ENCODE results near the gene SLC12A5.

SLC12A5 gene

DNA sequence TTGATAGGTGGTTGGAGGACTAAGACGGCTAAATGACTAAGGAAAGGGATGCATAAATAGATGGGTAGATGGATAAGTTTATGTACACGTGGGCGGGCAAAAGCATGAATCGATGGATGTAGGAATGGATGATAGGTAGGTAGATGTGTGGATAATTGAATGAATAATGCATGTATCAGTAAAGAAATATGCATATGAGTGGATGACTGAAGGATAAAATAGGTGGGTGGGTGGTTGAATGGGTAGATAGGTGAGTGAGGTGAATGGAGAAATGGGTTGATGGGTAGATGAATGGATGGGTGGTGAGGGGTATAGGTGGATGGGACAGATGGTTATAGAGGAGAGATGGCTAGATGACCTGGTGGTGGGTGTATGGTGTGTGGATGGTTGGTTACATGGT is 20.2 kb downstream of the SLC12A5 start:
- TF ChIP-seq, protein P1, sequence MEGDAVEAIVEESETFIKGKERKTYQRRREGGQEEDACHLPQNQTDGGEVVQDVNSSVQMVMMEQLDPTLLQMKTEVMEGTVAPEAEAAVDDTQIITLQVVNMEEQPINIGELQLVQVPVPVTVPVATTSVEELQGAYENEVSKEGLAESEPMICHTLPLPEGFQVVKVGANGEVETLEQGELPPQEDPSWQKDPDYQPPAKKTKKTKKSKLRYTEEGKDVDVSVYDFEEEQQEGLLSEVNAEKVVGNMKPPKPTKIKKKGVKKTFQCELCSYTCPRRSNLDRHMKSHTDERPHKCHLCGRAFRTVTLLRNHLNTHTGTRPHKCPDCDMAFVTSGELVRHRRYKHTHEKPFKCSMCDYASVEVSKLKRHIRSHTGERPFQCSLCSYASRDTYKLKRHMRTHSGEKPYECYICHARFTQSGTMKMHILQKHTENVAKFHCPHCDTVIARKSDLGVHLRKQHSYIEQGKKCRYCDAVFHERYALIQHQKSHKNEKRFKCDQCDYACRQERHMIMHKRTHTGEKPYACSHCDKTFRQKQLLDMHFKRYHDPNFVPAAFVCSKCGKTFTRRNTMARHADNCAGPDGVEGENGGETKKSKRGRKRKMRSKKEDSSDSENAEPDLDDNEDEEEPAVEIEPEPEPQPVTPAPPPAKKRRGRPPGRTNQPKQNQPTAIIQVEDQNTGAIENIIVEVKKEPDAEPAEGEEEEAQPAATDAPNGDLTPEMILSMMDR (IDR thresholded peaks at IDR 0.05; ENCODE audit: extremely low read depth, missing control alignments), result no peak
- no peak for DNase-seq (ENCODE audit: low spot score)

- TF ChIP-seq, protein P1 (IDR thresholded peaks at IDR 0.05; ENCODE audit: extremely low read depth, missing control alignments), result no peak
- no peak for DNase-seq (ENCODE audit: low spot score)
Observed at GRCh38 chr20:46049815-46050214, 20.8 kb downstream of the SLC12A5 start.

DNA sequence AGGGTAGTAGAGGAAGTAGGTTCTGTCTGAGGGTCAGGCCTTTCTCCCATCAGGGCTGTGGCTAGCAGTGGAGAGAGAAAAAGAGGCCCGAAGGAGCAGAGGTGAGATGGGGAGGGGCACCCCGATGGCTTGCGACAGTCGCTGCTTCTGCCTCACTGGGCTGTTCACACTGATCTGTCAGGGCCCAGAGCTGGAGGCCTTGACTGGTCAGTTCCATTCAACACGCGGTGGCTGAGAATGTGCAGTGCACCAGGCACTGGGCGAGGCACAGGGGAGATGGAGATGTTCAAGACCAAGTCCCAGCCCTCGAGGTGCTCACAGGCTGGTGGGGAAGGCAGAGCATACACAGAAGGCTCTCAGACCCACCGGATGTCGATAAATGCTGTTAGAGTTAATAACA is 21.4 kb downstream of the SLC12A5 start:
- TF ChIP-seq, protein P1 (IDR thresholded peaks at IDR 0.05; ENCODE audit: extremely low read depth, missing control alignments), result no peak
- no peak for DNase-seq (ENCODE audit: low spot score)

GRCh38 chr20:46050885-46051284 is 21.9 kb downstream of the SLC12A5 start:
- no peak for DNase-seq (ENCODE audit: low spot score)
- TF ChIP-seq, protein P1 (IDR thresholded peaks at IDR 0.05; ENCODE audit: extremely low read depth, missing control alignments), result no peak

DNA sequence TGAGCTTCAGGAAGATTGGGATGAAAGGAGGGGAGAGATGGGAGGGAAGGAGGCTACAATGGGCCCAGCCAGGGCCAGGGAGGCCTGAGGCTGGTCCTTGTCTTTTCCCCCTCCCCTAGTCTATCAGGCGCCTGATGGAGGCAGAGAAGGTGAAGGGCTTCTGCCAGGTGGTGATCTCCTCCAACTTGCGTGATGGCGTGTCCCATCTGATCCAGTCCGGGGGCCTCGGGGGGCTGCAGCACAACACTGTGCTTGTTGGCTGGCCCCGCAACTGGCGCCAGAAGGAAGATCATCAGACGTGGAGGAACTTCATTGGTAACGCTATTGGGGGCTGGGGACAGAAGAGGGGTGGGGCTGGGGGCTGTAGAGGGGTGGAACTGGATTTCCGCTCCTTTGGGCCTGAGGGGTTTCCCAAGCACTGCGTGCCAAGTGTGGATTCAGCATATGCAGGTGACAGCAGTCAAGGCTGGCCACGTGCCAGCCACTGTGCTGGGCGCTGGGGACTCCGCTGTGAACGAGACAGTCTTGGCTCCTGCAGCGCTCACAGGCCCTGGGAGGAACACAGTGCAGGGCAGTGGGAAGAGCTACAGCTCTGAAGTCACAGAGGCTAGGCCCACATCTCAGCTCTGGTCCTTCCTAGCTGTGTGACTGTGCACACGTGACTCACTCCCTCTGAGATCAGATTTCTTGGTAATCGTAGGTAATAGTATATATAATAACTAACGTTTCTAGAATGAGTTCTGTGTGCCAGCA is 22.7 kb downstream of the SLC12A5 start:
- no peak for DNase-seq (ENCODE audit: low spot score)
- TF ChIP-seq, protein P1 (IDR thresholded peaks at IDR 0.05; ENCODE audit: extremely low read depth, missing control alignments), result no peak

GRCh38 chr20:46053416-46053815 is 24.4 kb downstream of the SLC12A5 start:
- TF ChIP-seq, protein P1 (IDR thresholded peaks at IDR 0.05; ENCODE audit: extremely low read depth, missing control alignments), result no peak
- DNase-seq (ENCODE audit: low spot score), result no peak

DNA sequence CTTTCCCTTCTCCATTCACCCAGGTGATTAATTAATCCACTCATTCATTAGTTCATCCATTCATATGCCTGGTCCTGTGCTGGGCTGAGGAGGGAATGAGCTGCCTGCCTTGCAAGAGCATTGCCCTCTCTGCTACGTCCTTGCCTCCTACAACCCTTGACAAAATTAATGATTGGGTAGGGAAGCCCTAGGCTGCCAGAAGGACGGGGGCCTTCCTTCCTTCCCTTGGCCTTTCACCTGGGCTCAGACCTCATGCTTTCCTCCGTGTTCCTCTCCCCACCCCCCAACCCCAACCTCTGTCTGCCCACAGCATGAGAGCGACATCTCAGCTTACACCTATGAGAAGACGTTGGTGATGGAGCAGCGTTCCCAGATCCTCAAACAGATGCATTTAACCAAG is 25.6 kb downstream of the SLC12A5 start:
- DNase-seq (ENCODE audit: low spot score), result no peak
- TF ChIP-seq, protein P1 (IDR thresholded peaks at IDR 0.05; ENCODE audit: extremely low read depth, missing control alignments), result no peak

Measured in GM20000 (cell line).